B cell (primary cell): ENCODE results near the gene APOC3. TPM values are rescaled to one million over a fixed set of nuclear protein-coding genes. Genes with fewer than 3 reads are reported as not detected.

Experiments used
- ATAC-seq: fragments of 200-7000 bp; cut with Tn5 transposase; one replicate; pipeline ENCODE4 v1.10.0; 2021; ENCODE audit warnings: low read depth, mild to moderate bottlenecking, moderate number of reproducible peaks, moderate library complexity
- CTCF ChIA-PET: fragments of 350-600 bp; sonication (Branson Sonifier 250); formaldehyde crosslinking; loops from one replicate; lab custom pipeline; 2021; ENCODE audit warnings: antibody characterized with exemption, inconsistent platforms; lab: Charles Lee
- POLR2A ChIA-PET: fragments of 350-600 bp; sonication (Branson Sonifier 250); formaldehyde crosslinking; loops from one replicate; lab custom pipeline; 2021; ENCODE audit warnings: antibody characterized with exemption; lab: Charles Lee
- DNase-seq: peaks from one replicate; pipeline ENCODE4 v3.0.0; 2013
- H2AFZ ChIP-seq: 2 replicates; pipeline ENCODE4 v1.6.1; 2012; ENCODE audit warnings: mild to moderate bottlenecking, low read depth, low read length; ENCODE audit not compliant: insufficient read depth, poor library complexity, severe bottlenecking
- H3K27ac ChIP-seq, 2 donors: 1 replicate in 1 of 2; 2 replicates in 1 of 2; pipeline ENCODE4 v1.5.1; 2012 to 2013; ENCODE audit warnings: low read length in 2 of 2, mild to moderate bottlenecking in 2 of 2, moderate library complexity in 1 of 2
- H3K27me3 ChIP-seq, 4 experiments: fragments of 200-600 bp in 1 of 4; sonication (generic) in 1 of 4; replicated peaks in 1 of 4; 1 replicate in 2 of 4; 2 replicates in 2 of 4; pipeline versions ENCODE4 v1.6.1 to v1.7.0; 2013 to 2016; ENCODE audit warnings: low read length in 3 of 4, mild to moderate bottlenecking in 2 of 4, mixed read lengths in 1 of 4, moderate library complexity in 1 of 4; ENCODE audit not compliant: insufficient read depth in 4 of 4, control insufficient read depth in 3 of 4; ENCODE audit errors: control extremely low read depth in 1 of 4
- H3K36me3 ChIP-seq, 2 experiments: replicated peaks in 1 of 2; 1 replicate in 1 of 2; 2 replicates in 1 of 2; pipeline versions ENCODE4 v1.6.1 to v1.7.1; 2013; ENCODE audit warnings: low read length in 1 of 2; ENCODE audit not compliant: insufficient read depth in 2 of 2, control insufficient read depth in 1 of 2; ENCODE audit errors: control extremely low read depth in 1 of 2, extremely low read depth in 1 of 2
- H3K4me1 ChIP-seq, 2 donors: fragments of 200-600 bp in 1 of 2; sonication (generic) in 1 of 2; 1 replicate in 1 of 2; 2 replicates in 1 of 2; pipeline versions ENCODE4 v1.5.1 to v1.6.1; 2013 to 2017; ENCODE audit warnings: low read length in 2 of 2; ENCODE audit not compliant: control insufficient read depth in 2 of 2, insufficient read depth in 2 of 2
- H3K4me2 ChIP-seq: replicated peaks from 2 replicates; pipeline ENCODE3; 2012; ENCODE audit warnings: mild to moderate bottlenecking, low read depth, low read length; ENCODE audit not compliant: poor library complexity, severe bottlenecking
- H3K4me3 ChIP-seq, 5 experiments: fragments of 200-600 bp in 1 of 5; sonication (generic) in 1 of 5; 1 replicate in 3 of 5; 2 replicates in 2 of 5; pipeline versions ENCODE4 v1.5.1 to v1.7.0; 2011 to 2016; ENCODE audit warnings: low read length in 4 of 5, mild to moderate bottlenecking in 4 of 5, low read depth in 2 of 5, control low read depth in 1 of 5, moderate library complexity in 1 of 5; ENCODE audit not compliant: insufficient read depth in 1 of 5; ENCODE audit errors: control extremely low read depth in 1 of 5, extremely low read depth in 1 of 5
- H3K79me2 ChIP-seq: fragments of 200-600 bp; sonication (generic); one replicate; pipeline ENCODE4 v1.6.0; 2016; ENCODE audit warnings: low read length; ENCODE audit not compliant: control insufficient read depth, insufficient read depth
- H3K9ac ChIP-seq: fragments of 200-600 bp; sonication (generic); 2 replicates; pipeline ENCODE4 v1.6.1; 2017; ENCODE audit warnings: mild to moderate bottlenecking, low read length, moderate library complexity
- H3K9me3 ChIP-seq, 3 donors: one replicate each; pipeline versions ENCODE4 v1.6.1 to v1.7.1; 2013; ENCODE audit warnings: low read length in 2 of 3; ENCODE audit not compliant: control insufficient read depth in 2 of 3, insufficient read depth in 1 of 3; ENCODE audit errors: control extremely low read depth in 1 of 3
- H4K20me1 ChIP-seq: 2 replicates; pipeline ENCODE4 v1.6.0; 2012; ENCODE audit warnings: mild to moderate bottlenecking, low read length; ENCODE audit not compliant: insufficient read depth, control insufficient read depth, poor library complexity, severe bottlenecking
- H3K27ac Mint-ChIP-seq: one replicate; pipeline ENCODE4 v1.8.0; 2021; ENCODE audit warnings: mixed read lengths
- H3K27me3 Mint-ChIP-seq: one replicate; pipeline ENCODE4 v1.8.0; 2021; ENCODE audit warnings: mixed read lengths
- H3K4me1 Mint-ChIP-seq: one replicate; pipeline ENCODE4 v1.8.0; 2021; ENCODE audit warnings: mixed read lengths
- H3K4me3 Mint-ChIP-seq: one replicate; pipeline ENCODE4 v1.8.0; 2021; ENCODE audit warnings: mixed read lengths
- H3K9me3 Mint-ChIP-seq: one replicate; pipeline ENCODE4 v1.8.0; 2022; ENCODE audit warnings: mixed read lengths; ENCODE audit not compliant: insufficient read depth
- CTCF ChIP-seq: fragments of 200-600 bp; IDR thresholded peaks from one replicate; pipeline ENCODE4 v1.8.0; 2022; ENCODE audit warnings: antibody characterized with exemption, mild to moderate bottlenecking
- EZH2 ChIP-seq: IDR thresholded peaks from 2 replicates; pipeline ENCODE4 v1.6.1; 2012; ENCODE audit warnings: borderline replicate concordance, low read depth, mild to moderate bottlenecking, moderate library complexity, low read length; ENCODE audit not compliant: insufficient read depth, poor library complexity, severe bottlenecking
- WGBS: methylation state at CpG from one replicate; pipeline ENCODE4 v1.1.5; 2013; ENCODE audit warnings: missing lambda C conversion rate; ENCODE audit not compliant: insufficient coverage; 5-methylcytosine and 5-hydroxymethylcytosine counted together
- intact Hi-C: fragments of 100-400 bp; cut with micrococcal nuclease; formaldehyde crosslinking; loops from one replicate; pipeline ENCODE4 v1.10.0; 2022
- polyA plus RNA-seq: library from polyadenylated mRNA; depleted of rRNA; stranded (reverse); fragments of >200 nt; gene quantifications from 2 replicates; pipeline ENCODE4 v1.2.3, GENCODE V29; 2012
- total RNA-seq, 2 donors: library from RNA; stranded (reverse); fragments of 120-200 nt in 1 of 2; gene quantifications; 1 replicate in 1 of 2; 2 replicates in 1 of 2; pipeline versions ENCODE4 v1.2.3 to v1.2.4, GENCODE V29; 2013 to 2022

The APOC3 gene
- total and polyA plus RNA-seq, 2 donors (not counting 1 experiment from before 2014, with no cell fraction given), result not detected

DNA sequence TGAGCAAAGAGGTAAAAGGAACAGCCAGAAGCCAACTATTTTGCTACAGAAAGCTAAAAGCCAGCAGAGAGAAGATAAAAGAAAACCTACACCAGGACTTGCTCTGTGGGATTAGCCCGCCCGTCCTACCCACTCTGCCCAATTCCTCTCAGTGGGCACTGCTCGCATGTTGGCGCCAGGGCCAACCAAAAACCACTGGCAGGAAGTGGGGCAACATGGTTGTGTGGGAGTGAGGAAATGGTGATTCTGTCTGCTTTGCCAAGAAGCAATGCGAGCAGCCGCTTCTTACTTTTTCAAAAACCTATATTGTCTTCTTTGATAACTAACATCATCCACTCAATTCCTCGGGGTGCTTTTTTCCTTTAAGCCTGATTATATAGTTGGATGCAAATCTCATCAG is 21.9 kb downstream of the APOC3 start:
- no peaks in the 10 kb centered on the region for H3K9me3 Mint-ChIP-seq
- Histone ChIP-seq H4K20me1 (peaks cover 68% of the 10 kb centered on the region), H3K27ac (no peak overlapping the region), H3K4me2 (peak overlapping the region; percentile 67), H3K9me3 (no peaks in the 10 kb centered on the region), H3K79me2 (peaks cover 13% of the 10 kb centered on the region), H3K36me3 (peaks cover 9 to 32% of the 10 kb centered on the region in 2 experiments), H3K4me3 (peak overlapping the region in 1 of 5 experiments; percentile 30), H3K27me3 (no peaks in the 10 kb centered on the region), H3K9ac (peak overlapping the region; percentile 9), H2AFZ (no peak overlapping the region), H3K4me1 (peaks cover 35 to 43% of the 10 kb centered on the region in 2 donors)
- no peak for DNase-seq
- 5% methylated on average over 4 of the region's 7 CpGs for WGBS
- H3K4me1 Mint-ChIP-seq, result peaks cover 56% of the 10 kb centered on the region
- peak overlapping the region; percentile 30 for H3K4me3 Mint-ChIP-seq
- TF ChIP-seq EZH2 (no peak), CTCF (no peak)
- intact Hi-C loops, result loop anchor here (5.0 kb wide), 1 partner anchor 79 kb away; the partner anchor contains the start of gene BUD13
- H3K27ac Mint-ChIP-seq, result no peak overlapping the region
- no peaks in the 10 kb centered on the region for H3K27me3 Mint-ChIP-seq
- no peak for ATAC-seq
- ChIA-PET POLR2A (no interaction called here), CTCF (interaction anchor here (1.1 to 4.4 kb wide), 3 partner anchors 16 to 247 kb away, joined by 5 to 14 read pairs (median 6); partner anchors contain the start of gene APOA5)

- Mint-ChIP-seq H3K4me1 (peaks cover 56% of the 10 kb centered on the region), H3K27ac (no peak overlapping the region), H3K4me3 (peak overlapping the region; percentile 21), H3K9me3 (no peaks in the 10 kb centered on the region), H3K27me3 (no peaks in the 10 kb centered on the region)
- Histone ChIP-seq H3K27ac (no peak overlapping the region), H3K27me3 (no peaks in the 10 kb centered on the region), H4K20me1 (peaks cover 70% of the 10 kb centered on the region), H3K4me3 (peak overlapping the region in 1 of 5 experiments; percentile 30), H3K9ac (peak overlapping the region; percentile 9), H3K9me3 (no peaks in the 10 kb centered on the region), H3K79me2 (peaks cover 13% of the 10 kb centered on the region), H3K4me2 (peak overlapping the region; percentile 67), H2AFZ (no peak overlapping the region), H3K36me3 (peaks cover 6 to 32% of the 10 kb centered on the region in 2 experiments), H3K4me1 (peaks cover 35 to 43% of the 10 kb centered on the region in 2 donors)
- POLR2A ChIA-PET, result no interaction called here
- intact Hi-C loops, result loop anchor here (5.0 kb wide), 1 partner anchor 80 kb away; the partner anchor contains the start of gene BUD13
- DNase-seq (no peak), ATAC-seq (no peak)
- TF ChIP-seq EZH2 (no peak), CTCF (no peak)
- CTCF ChIA-PET, result interaction anchor here (1.0 to 4.4 kb wide), 7 partner anchors 10 to 376 kb away, joined by 3 to 14 read pairs (median 5); partner anchors contain the start of gene APOA5
- 70% methylated on average over 4 of the region's 5 CpGs for WGBS
These were observed 22.7 kb downstream of the APOC3 start for GRCh38 chr11:116852261-116853031.
